Smooth muscle cell (in vitro differentiated cells): ENCODE measurements around the gene LSM10. TPM values are rescaled to one million over a fixed set of nuclear protein-coding genes. Genes with fewer than 3 reads are reported as not detected.

Experiments used
- DNase-seq: peaks from one replicate; lab custom pipeline; 2025; ENCODE audit not compliant: unreplicated experiment; lab: John Stamatoyannopoulos, UW
- H2AFZ ChIP-seq: fragments of 200-600 bp; sonication (generic); 2 replicates; pipeline ENCODE4 v1.6.0; 2016; ENCODE audit warnings: antibody characterized with exemption, low read depth, mild to moderate bottlenecking
- H3F3A ChIP-seq: fragments of 200-600 bp; sonication (generic); 2 replicates; pipeline ENCODE4 v1.6.0; 2017; ENCODE audit warnings: antibody characterized with exemption, low read depth
- H3K27ac ChIP-seq: fragments of 200-600 bp; sonication (generic); 2 replicates; pipeline ENCODE4 v1.5.1; 2016; ENCODE audit warnings: low read depth, mild to moderate bottlenecking
- H3K27me3 ChIP-seq: fragments of 200-600 bp; sonication (generic); 2 replicates; pipeline ENCODE4 v1.6.1; 2016; ENCODE audit warnings: low read depth, mild to moderate bottlenecking
- H3K36me3 ChIP-seq: fragments of 200-600 bp; sonication (generic); 2 replicates; pipeline ENCODE4 v1.5.1; 2016; ENCODE audit warnings: low read depth
- H3K4me1 ChIP-seq: fragments of 200-600 bp; sonication (generic); 2 replicates; pipeline ENCODE4 v1.5.1; 2016; ENCODE audit warnings: low read depth
- H3K4me2 ChIP-seq: fragments of 200-600 bp; sonication (generic); 2 replicates; pipeline ENCODE4 v1.6.0; 2016; ENCODE audit warnings: mild to moderate bottlenecking
- H3K4me3 ChIP-seq: fragments of 200-600 bp; sonication (generic); 2 replicates; pipeline ENCODE4 v1.5.1; 2016; ENCODE audit warnings: mild to moderate bottlenecking
- H3K79me2 ChIP-seq: fragments of 200-600 bp; sonication (generic); 2 replicates; pipeline ENCODE4 v1.6.0; 2016; ENCODE audit warnings: low read depth, mild to moderate bottlenecking
- H3K9ac ChIP-seq: fragments of 200-600 bp; sonication (generic); 2 replicates; pipeline ENCODE4 v1.6.0; 2016; ENCODE audit warnings: low read depth
- H3K9me3 ChIP-seq: fragments of 200-600 bp; sonication (generic); replicated peaks from 2 replicates; pipeline ENCODE4 v1.5.1; 2016; ENCODE audit warnings: low read depth
- H4K20me1 ChIP-seq: fragments of 200-600 bp; sonication (generic); 2 replicates; pipeline ENCODE4 v1.6.0; 2016; ENCODE audit warnings: low read depth
- WGBS: methylation state at CpG from one replicate; pipeline ENCODE4 v1.1.7; 2016; ENCODE audit warnings: low lambda C conversion rate; 5-methylcytosine and 5-hydroxymethylcytosine counted together
- polyA plus RNA-seq: library from polyadenylated mRNA; unstranded; fragments of >200 nt; fragmentation: Nextera tagmentation; extraction: Ambion mirVana; gene quantifications from 2 replicates; pipeline ENCODE4 v1.2.1, GENCODE V29; 2016
- total RNA-seq: library from RNA; depleted of rRNA; stranded (reverse); fragments of >200 nt; gene quantifications from 2 replicates; pipeline ENCODE4 v1.2.3, GENCODE V29; 2014
- TF ChIP-seq, protein P1 (sequence below): fragments of 200-600 bp; sonication (generic); IDR thresholded peaks from 2 replicates; pipeline ENCODE4 v1.5.1; 2017; ENCODE audit warnings: borderline replicate concordance, mild to moderate bottlenecking, antibody characterized with exemption; ENCODE audit not compliant: insufficient read depth, poor library complexity, severe bottlenecking

The LSM10 gene
- total and polyA plus RNA-seq, 2 experiments from 2014 or later = 12.2 to 72.9 TPM

DNA sequence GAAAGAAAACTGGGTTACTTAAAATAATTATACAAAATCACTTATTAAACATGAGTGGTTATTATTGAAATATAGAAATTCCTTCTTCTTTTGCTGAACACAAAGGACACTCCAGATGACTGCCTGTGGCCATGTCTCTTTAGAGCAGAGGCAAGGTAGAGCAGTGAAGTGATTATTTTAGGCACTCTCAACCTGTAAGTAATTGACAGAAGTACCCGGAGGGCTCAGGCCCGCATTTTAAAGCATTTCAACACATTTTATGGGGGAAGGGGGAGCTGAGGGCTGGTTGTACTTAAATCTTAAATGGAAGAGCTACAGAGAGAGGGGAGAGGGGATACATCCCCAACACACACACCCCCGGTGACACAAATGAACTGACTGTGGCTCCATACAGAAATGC lies 42.3 kb upstream of the LSM10 start:
- Histone ChIP-seq H3K79me2 (no peaks in the 10 kb centered on the region), H3K4me2 (no peak overlapping the region), H3K36me3 (no peaks in the 10 kb centered on the region), H3K9me3 (no peaks in the 10 kb centered on the region), H3K4me1 (no peaks in the 10 kb centered on the region), H3K9ac (no peak overlapping the region), H3F3A (no peaks in the 10 kb centered on the region), H3K27ac (peak overlapping the region; percentile 38), H3K27me3 (no peaks in the 10 kb centered on the region), H3K4me3 (no peak overlapping the region), H2AFZ (no peak overlapping the region), H4K20me1 (no peaks in the 10 kb centered on the region)
- 35% methylated on average over 3 of the region's 3 CpGs for WGBS
- DNase-seq = no peak
- TF ChIP-seq, protein P1, sequence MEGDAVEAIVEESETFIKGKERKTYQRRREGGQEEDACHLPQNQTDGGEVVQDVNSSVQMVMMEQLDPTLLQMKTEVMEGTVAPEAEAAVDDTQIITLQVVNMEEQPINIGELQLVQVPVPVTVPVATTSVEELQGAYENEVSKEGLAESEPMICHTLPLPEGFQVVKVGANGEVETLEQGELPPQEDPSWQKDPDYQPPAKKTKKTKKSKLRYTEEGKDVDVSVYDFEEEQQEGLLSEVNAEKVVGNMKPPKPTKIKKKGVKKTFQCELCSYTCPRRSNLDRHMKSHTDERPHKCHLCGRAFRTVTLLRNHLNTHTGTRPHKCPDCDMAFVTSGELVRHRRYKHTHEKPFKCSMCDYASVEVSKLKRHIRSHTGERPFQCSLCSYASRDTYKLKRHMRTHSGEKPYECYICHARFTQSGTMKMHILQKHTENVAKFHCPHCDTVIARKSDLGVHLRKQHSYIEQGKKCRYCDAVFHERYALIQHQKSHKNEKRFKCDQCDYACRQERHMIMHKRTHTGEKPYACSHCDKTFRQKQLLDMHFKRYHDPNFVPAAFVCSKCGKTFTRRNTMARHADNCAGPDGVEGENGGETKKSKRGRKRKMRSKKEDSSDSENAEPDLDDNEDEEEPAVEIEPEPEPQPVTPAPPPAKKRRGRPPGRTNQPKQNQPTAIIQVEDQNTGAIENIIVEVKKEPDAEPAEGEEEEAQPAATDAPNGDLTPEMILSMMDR = no peak

DNA sequence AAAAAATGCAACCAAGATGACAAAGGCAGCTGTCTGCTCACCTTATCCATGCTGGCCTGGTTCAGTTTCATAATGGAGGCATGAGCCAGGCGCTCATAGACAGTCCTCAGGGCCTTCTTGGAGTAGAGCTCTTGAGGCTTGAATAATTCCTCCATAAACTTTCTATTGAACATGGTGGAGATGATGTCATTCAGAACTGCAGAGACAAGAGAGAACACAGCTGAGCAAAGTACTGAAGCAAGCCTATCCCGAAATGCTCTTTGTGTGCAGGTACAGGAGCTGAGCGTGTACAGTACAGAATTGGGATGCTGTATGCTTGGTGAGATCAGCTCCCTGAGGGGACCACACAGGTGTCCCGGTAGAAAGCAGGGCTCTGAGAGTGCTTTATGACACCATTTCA lies 41.0 kb upstream of the LSM10 start:
- H4K20me1 ChIP-seq = no peaks in the 10 kb centered on the region
- H2AFZ ChIP-seq = no peak overlapping the region
- 73% methylated on average over 4 of the region's 4 CpGs for WGBS
- no peak overlapping the region for H3K9ac ChIP-seq
- H3K79me2 ChIP-seq = no peaks in the 10 kb centered on the region
- no peaks in the 10 kb centered on the region for H3K36me3 ChIP-seq
- H3F3A ChIP-seq = no peaks in the 10 kb centered on the region
- no peaks in the 10 kb centered on the region for H3K9me3 ChIP-seq
- no peak overlapping the region for H3K4me2 ChIP-seq
- no peak for DNase-seq
- no peaks in the 10 kb centered on the region for H3K4me1 ChIP-seq
- H3K27ac ChIP-seq = peak overlapping the region; percentile 38
- TF ChIP-seq, protein P1 = no peak
- no peak overlapping the region for H3K4me3 ChIP-seq
- no peaks in the 10 kb centered on the region for H3K27me3 ChIP-seq

DNA sequence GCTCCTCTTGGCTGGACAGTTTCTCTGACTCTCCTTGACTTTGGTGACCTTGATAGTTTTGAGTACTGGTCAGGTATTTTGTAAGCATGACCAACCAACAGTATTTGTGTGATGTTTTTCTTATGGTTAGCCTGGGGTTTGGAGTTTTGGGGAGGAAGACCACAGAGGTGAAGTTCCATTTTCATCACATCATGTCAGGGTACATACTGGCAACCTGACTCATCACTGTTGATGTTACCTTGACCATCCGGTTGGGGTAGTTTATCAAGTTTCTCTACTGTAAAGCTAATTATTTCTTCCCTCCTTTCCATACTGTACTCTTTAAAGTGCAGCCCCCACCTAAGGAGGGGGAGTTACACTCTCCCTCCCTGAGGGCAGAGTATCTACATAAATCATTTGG lies 39.1 kb upstream of the LSM10 start:
- Histone ChIP-seq H3K4me3 (no peak overlapping the region), H2AFZ (no peak overlapping the region), H3K9ac (no peak overlapping the region), H3K79me2 (no peaks in the 10 kb centered on the region), H4K20me1 (no peaks in the 10 kb centered on the region), H3K36me3 (no peaks in the 10 kb centered on the region), H3F3A (no peaks in the 10 kb centered on the region), H3K27me3 (no peaks in the 10 kb centered on the region), H3K27ac (peak overlapping the region; percentile 94), H3K4me1 (no peaks in the 10 kb centered on the region), H3K9me3 (no peaks in the 10 kb centered on the region), H3K4me2 (no peak overlapping the region)
- DNase-seq = no peak
- 40% methylated on average over 1 of the region's 1 CpG for WGBS
- TF ChIP-seq, protein P1 = no peak

DNA sequence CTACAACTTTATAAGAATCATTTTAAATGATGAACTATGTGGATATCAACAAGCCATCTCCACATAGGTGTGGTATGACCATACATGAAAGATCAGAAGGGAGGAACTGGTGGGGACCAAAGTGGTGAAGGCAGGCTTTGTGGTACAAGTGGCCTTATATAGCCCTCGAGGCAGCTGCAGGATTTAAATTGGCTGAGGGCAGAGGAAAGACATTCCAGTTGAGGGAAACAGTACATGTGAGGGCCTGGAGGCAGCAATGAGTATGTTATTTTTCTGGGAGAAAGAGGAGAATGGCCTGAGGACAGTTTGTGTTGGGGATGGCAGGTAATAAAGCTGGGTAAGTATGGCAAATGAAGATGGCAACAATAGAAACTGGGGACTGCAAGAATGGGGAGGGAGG lies 35.4 kb upstream of the LSM10 start:
- H4K20me1 ChIP-seq = no peaks in the 10 kb centered on the region
- DNase-seq = no peak
- no peak overlapping the region for H3K4me3 ChIP-seq
- H3K9me3 ChIP-seq = no peaks in the 10 kb centered on the region
- TF ChIP-seq, protein P1 = no peak
- H3K9ac ChIP-seq = no peak overlapping the region
- H3F3A ChIP-seq = no peaks in the 10 kb centered on the region
- no peak overlapping the region for H2AFZ ChIP-seq
- no peak overlapping the region for H3K27ac ChIP-seq
- no peaks in the 10 kb centered on the region for H3K4me1 ChIP-seq
- H3K4me2 ChIP-seq = no peak overlapping the region
- H3K79me2 ChIP-seq = no peaks in the 10 kb centered on the region
- WGBS = 50% methylated on average over 1 of the region's 1 CpG
- no peaks in the 10 kb centered on the region for H3K36me3 ChIP-seq
- H3K27me3 ChIP-seq = no peaks in the 10 kb centered on the region
